Omental fat pad (tissue), 4 donors: ENCODE results near the gene THSD7B. TPM values are rescaled to one million over a fixed set of nuclear protein-coding genes. Genes with fewer than 3 reads are reported as not detected.

Experiments used
- ATAC-seq: fragments of 150-250 bp; one replicate; pipeline ENCODE4 v1.9.1; 2016; ENCODE audit warnings: mild to moderate bottlenecking, moderate library complexity; ENCODE audit not compliant: low FRiP score
- DNase-seq: peaks from one replicate; pipeline ENCODE4 v3.0.0-alpha.2; 2019; ENCODE audit warnings: low spot score
- CTCF ChIP-seq, 3 donors: fragments of 450-650 bp; IDR thresholded peaks; one replicate each; pipeline ENCODE4 v1.5.1; 2016 to 2017; ENCODE audit warnings: antibody characterized with exemption in 3 of 3, mild to moderate bottlenecking in 3 of 3, moderate library complexity in 2 of 3
- total RNA-seq, 4 donors: library from RNA; depleted of rRNA; stranded (reverse); fragments of >200 nt; gene quantifications; one replicate each; pipeline ENCODE4 v1.1.0, GENCODE V29; 2016

Gene THSD7B
- total RNA-seq: 10 to 100 TPM in 1 of 4 donors, 1 to 10 TPM in 2, under 1 TPM in 1; 0.74 to 12.9 (median 2.5) TPM

DNA sequence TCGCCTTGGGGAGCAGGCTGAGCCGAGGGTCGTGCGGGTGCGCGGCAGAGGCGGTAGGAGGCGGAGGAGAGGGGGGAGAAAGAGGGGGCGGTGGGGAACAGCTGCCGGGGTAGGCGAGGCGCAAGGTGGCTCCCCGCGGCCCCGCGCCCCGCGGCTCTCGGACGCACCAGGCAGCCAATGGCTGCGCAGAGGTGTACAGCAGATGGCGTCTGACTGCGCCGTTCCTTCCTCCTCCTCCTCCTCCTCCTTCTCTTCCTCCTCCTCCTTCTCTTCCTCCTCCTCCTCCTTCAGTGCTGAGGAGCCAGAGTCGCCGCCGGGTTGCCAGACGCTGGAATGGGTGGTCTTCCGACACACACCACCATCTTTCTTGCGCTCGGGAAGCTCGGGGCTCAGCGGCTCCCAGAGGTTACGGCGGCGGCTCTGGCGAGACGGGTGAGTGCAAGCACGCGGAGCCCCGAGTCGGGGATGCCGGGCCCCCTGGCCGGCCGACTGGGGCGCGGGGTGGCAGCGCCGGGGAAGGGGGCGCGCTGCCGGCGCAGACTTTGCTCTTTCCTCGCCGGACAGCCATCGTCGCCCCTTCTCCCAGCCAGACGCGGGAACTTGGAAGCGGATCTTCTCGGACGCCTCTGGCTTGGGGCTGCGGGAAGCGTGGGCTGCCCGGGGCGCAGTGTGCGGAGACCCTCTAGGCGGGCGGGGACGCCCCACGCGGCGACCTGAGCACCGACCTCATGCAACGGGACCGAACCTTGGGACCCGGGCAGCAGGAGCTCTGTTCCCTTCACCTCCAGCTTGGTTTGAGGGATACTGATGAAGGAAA is at the start of gene THSD7B:
Gene THSD7B, plus strand, starts transcription at position 290 of the 817 bp plus-strand sequence. CDS start 116,634 bp downstream, outside the sequence.
- DNase-seq: no peak
- ATAC-seq: no peak
- no peak for TF ChIP-seq CTCF (IDR thresholded peaks at IDR 0.05)

- DNase-seq (no peak), ATAC-seq (no peak)
- TF ChIP-seq CTCF (IDR thresholded peaks at IDR 0.05): no peak
Observed at GRCh38 chr2:136718273-136718672, 47.1 kb upstream of the THSD7B start.

DNA sequence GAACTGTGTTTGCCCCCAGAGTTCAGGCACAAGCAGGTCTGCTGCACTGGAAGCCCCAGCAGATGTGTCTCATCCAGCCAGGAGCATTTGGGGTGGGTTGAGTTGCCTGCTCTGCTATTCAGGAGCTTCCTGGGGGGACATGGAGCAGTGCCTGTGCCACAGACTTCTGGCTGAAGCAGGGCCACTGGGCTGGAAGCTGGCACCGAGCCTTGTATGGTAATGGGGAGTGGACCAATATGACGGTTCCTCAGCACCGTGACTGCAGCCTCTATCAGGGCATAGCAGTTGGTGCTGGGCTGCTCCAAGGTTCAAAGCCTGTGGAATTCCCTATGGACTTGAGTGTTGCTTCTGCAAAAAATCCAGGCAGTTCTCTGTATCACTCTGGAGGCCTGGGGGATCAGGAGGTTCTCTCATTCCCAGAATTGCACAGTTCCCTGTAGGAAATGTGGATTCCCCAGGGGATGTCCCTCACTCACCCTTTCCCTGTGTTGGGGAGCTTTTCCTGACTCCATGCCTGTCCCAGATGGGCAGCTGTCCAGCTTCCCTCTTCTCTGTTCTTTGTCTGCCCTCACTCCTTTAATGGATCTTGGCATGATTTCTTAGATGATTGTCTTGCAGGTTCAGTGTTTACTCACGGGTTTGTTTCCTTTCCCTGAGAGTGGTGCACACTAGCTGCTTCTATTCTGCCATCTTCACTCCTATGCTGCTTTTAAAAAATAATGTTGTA is 37.2 kb upstream of the THSD7B start:
- TF ChIP-seq CTCF (IDR thresholded peaks at IDR 0.05): no peak
- DNase-seq (no peak), ATAC-seq (no peak)

GRCh38 chr2:136736236-136736635 is 29.1 kb upstream of the THSD7B start:
- no peak for TF ChIP-seq CTCF (IDR thresholded peaks at IDR 0.05)
- ATAC-seq (no peak), DNase-seq (no peak)

DNA sequence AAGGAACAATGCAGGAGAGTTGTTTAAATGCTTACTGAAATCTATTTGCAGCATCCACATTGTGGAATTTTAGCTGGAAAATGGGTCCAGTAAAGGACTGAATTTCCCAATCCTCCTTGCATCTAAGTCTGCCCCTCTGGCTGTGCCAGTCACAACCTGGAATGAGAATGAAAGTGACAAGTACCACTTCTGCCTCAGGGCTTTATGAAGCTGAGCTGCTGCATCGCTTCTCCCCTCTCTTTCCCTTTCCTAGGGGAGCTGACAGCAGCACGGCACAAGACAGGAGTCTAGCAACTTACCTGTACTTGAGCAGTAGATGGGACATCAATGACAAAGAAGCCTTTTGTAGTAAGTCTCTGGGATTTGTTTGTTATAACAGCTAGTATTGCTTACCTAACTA is 27.3 kb upstream of the THSD7B start:
- TF ChIP-seq CTCF (IDR thresholded peaks at IDR 0.05): no peak
- ATAC-seq: no peak
- DNase-seq: no peak

- ATAC-seq (no peak), DNase-seq (no peak)
- no peak for TF ChIP-seq CTCF (IDR thresholded peaks at IDR 0.05)
Observed at GRCh38 chr2:136741471-136741870, 23.9 kb upstream of the THSD7B start.
